Stimulated activated memory B cell treated with anti-CD40 and anti-IgM and Interleukin-4, amounts not matched to agents 10 μg/mL and 1 μg/mL and 100 μg/mL, for 72 hours (primary cell): ENCODE results near the gene GRB2.
"Not testable (repeated sequence)": the region's sequence is repeated elsewhere in the genome, so short reads cannot be mapped to it uniquely, and the experiment has no call there.

Source experiments
- ATAC-seq: fragments of 150-1000 bp; cut with Tn5 transposase; 2 replicates; pipeline ENCODE4 v1.10.0; 2021
- H3K27ac Mint-ChIP-seq: one replicate; pipeline ENCODE4 v1.8.0; 2022; ENCODE audit warnings: mild to moderate bottlenecking, mixed read lengths
- H3K27me3 Mint-ChIP-seq: one replicate; pipeline ENCODE4 v1.8.0; 2022; ENCODE audit warnings: mixed read lengths
- H3K36me3 Mint-ChIP-seq: one replicate; pipeline ENCODE4 v1.8.0; 2022; ENCODE audit warnings: mixed read lengths
- H3K4me1 Mint-ChIP-seq: one replicate; pipeline ENCODE4 v1.8.0; 2022; ENCODE audit warnings: mixed read lengths
- H3K4me3 Mint-ChIP-seq: one replicate; pipeline ENCODE4 v1.8.0; 2022; ENCODE audit warnings: mild to moderate bottlenecking, moderate library complexity, mixed read lengths
- H3K9me3 Mint-ChIP-seq: one replicate; pipeline ENCODE4 v1.8.0; 2022; ENCODE audit warnings: mixed read lengths

The GRB2 gene

GRCh38 chr17:75315541-75316243, 89.8 kb downstream of the GRB2 start:
- H3K9me3 Mint-ChIP-seq: no peaks in the 10 kb centered on the region
- peak overlapping the region; percentile 86 for H3K27ac Mint-ChIP-seq
- ATAC-seq: peak; percentile 52
- H3K4me1 Mint-ChIP-seq: peaks cover 86% of the 10 kb centered on the region
- H3K4me3 Mint-ChIP-seq: peak overlapping the region; percentile 38
- peaks cover 40% of the 10 kb centered on the region for H3K36me3 Mint-ChIP-seq
- no peaks in the 10 kb centered on the region for H3K27me3 Mint-ChIP-seq

GRCh38 chr17:75313941-75314551, 91.4 kb downstream of the GRB2 start:
- Mint-ChIP-seq H3K27me3 (no peaks in the 10 kb centered on the region), H3K4me3 (peak overlapping the region; percentile 34), H3K4me1 (peaks cover 79% of the 10 kb centered on the region), H3K36me3 (peaks cover 31% of the 10 kb centered on the region), H3K9me3 (no peaks in the 10 kb centered on the region), H3K27ac (peak overlapping the region; percentile 86)
- ATAC-seq: peak; percentile 89

- H3K36me3 Mint-ChIP-seq: peaks cover 15% of the 10 kb centered on the region
- H3K4me3 Mint-ChIP-seq: no peak overlapping the region
- ATAC-seq: no peak
- H3K4me1 Mint-ChIP-seq: peaks cover 47% of the 10 kb centered on the region
- peak overlapping the region; percentile 75 for H3K27ac Mint-ChIP-seq
- H3K27me3 Mint-ChIP-seq: no peaks in the 10 kb centered on the region
- H3K9me3 Mint-ChIP-seq: no peaks in the 10 kb centered on the region
These were observed 96.5 kb downstream of the GRB2 start for GRCh38 chr17:75308732-75309629.

GRCh38 chr17:75307957-75308731, 97.3 kb downstream of the GRB2 start:
- Mint-ChIP-seq H3K36me3 (peaks cover 10% of the 10 kb centered on the region), H3K9me3 (no peaks in the 10 kb centered on the region), H3K27ac (peak overlapping the region; percentile 75), H3K27me3 (no peaks in the 10 kb centered on the region), H3K4me3 (no peak overlapping the region), H3K4me1 (peaks cover 39% of the 10 kb centered on the region)
- ATAC-seq: no peak

GRCh38 chr17:75301502-75302206, 103.8 kb downstream of the GRB2 start:
- H3K4me1 Mint-ChIP-seq: peaks cover 21% of the 10 kb centered on the region
- H3K9me3 Mint-ChIP-seq: no peaks in the 10 kb centered on the region
- H3K27ac Mint-ChIP-seq: peak overlapping the region; percentile 69
- peaks cover 8% of the 10 kb centered on the region for H3K36me3 Mint-ChIP-seq
- H3K27me3 Mint-ChIP-seq: no peaks in the 10 kb centered on the region
- H3K4me3 Mint-ChIP-seq: no peak overlapping the region
- no peak for ATAC-seq

GRCh38 chr17:75301049-75301448, 104.4 kb downstream of the GRB2 start:
- Mint-ChIP-seq H3K4me1 (peaks cover 19% of the 10 kb centered on the region), H3K27me3 (no peaks in the 10 kb centered on the region), H3K9me3 (no peaks in the 10 kb centered on the region), H3K4me3 (no peak overlapping the region), H3K27ac (peak overlapping the region; percentile 69), H3K36me3 (peaks cover 8% of the 10 kb centered on the region)
- ATAC-seq: no peak

- no peaks in the 10 kb centered on the region for H3K27me3 Mint-ChIP-seq
- peak overlapping the region; percentile 69 for H3K27ac Mint-ChIP-seq
- no peak overlapping the region for H3K4me3 Mint-ChIP-seq
- H3K9me3 Mint-ChIP-seq: no peaks in the 10 kb centered on the region
- H3K4me1 Mint-ChIP-seq: peaks cover 27% of the 10 kb centered on the region
- ATAC-seq: no peak
- peaks cover 9% of the 10 kb centered on the region for H3K36me3 Mint-ChIP-seq
These were observed 105.2 kb downstream of the GRB2 start for GRCh38 chr17:75300280-75300679.

- peak overlapping the region; percentile 100 for H3K27ac Mint-ChIP-seq
- H3K4me1 Mint-ChIP-seq: peaks cover 46% of the 10 kb centered on the region
- peak overlapping the region; percentile 81 for H3K4me3 Mint-ChIP-seq
- peaks cover 5% of the 10 kb centered on the region for H3K36me3 Mint-ChIP-seq
- ATAC-seq: peak; percentile 90
- H3K27me3 Mint-ChIP-seq: no peaks in the 10 kb centered on the region
- H3K9me3 Mint-ChIP-seq: peaks cover 3% of the 10 kb centered on the region
These were observed 110.0 kb downstream of the GRB2 start for GRCh38 chr17:75295201-75296158.

- not testable (repeated sequence) for H3K27me3 Mint-ChIP-seq, H3K9me3 Mint-ChIP-seq, ATAC-seq, H3K4me3 Mint-ChIP-seq
- H3K36me3 Mint-ChIP-seq: peaks cover 10% of the 10 kb centered on the region
- peaks cover 51% of the 10 kb centered on the region for H3K4me1 Mint-ChIP-seq
- H3K27ac Mint-ChIP-seq: peak overlapping the region; percentile 100
These were observed 112.5 kb downstream of the GRB2 start for GRCh38 chr17:75292810-75293448.

- no peaks in the 10 kb centered on the region for H3K27me3 Mint-ChIP-seq
- H3K4me1 Mint-ChIP-seq: peaks cover 48% of the 10 kb centered on the region
- peak; percentile 57 for ATAC-seq
- peaks cover 21% of the 10 kb centered on the region for H3K36me3 Mint-ChIP-seq
- peak overlapping the region; percentile 100 for H3K27ac Mint-ChIP-seq
- peak overlapping the region; percentile 95 for H3K4me3 Mint-ChIP-seq
- H3K9me3 Mint-ChIP-seq: no peaks in the 10 kb centered on the region
These were observed 115.6 kb downstream of the GRB2 start for GRCh38 chr17:75289832-75290337.

- Mint-ChIP-seq H3K27me3 (no peaks in the 10 kb centered on the region), H3K36me3 (peaks cover 21% of the 10 kb centered on the region), H3K4me1 (peaks cover 44% of the 10 kb centered on the region), H3K27ac (peak within 1 kb of the TSS; percentile 100), H3K4me3 (peak within 1 kb of the TSS; percentile 95), H3K9me3 (no peaks in the 10 kb centered on the region)
- peak; percentile 98 for ATAC-seq
These were observed 116.2 kb downstream of the GRB2 start, which contains the start of gene SLC25A19 for GRCh38 chr17:75289115-75289831. TSS of gene SLC25A19 (minus strand) at chr17:75289433. CDS start at chr17:75286764, 2,669 bp downstream.

GRCh38 chr17:75288770-75289114, 116.7 kb downstream of the GRB2 start:
- no peaks in the 10 kb centered on the region for H3K9me3 Mint-ChIP-seq
- H3K4me3 Mint-ChIP-seq: peak overlapping the region; percentile 95
- peak overlapping the region; percentile 100 for H3K27ac Mint-ChIP-seq
- H3K36me3 Mint-ChIP-seq: peaks cover 21% of the 10 kb centered on the region
- peak; percentile 44 for ATAC-seq
- H3K4me1 Mint-ChIP-seq: peaks cover 42% of the 10 kb centered on the region
- H3K27me3 Mint-ChIP-seq: no peaks in the 10 kb centered on the region
